ENCODE results near the gene THTPA. TPM values are rescaled to one million over a fixed set of nuclear protein-coding genes. Genes with fewer than 3 reads are reported as not detected.

The THTPA gene
- polyA plus RNA-seq, result 10 to 100 TPM in 3 of 4 donors, 1 to 10 TPM in 1; 9.7 to 26.7 (median 15.5) TPM
- long read RNA-seq, donor 1, result 0 reads
- long read RNA-seq, donor 2, partial matches to known transcripts, result 0 of 3 reads
- long read RNA-seq, donor 2, other reads (novel, unspliced or antisense), result 0 of 3 reads
- long read RNA-seq, donor 3, partial matches to known transcripts, result 0 of 7 reads
- long read RNA-seq, donor 3, other reads (novel, unspliced or antisense), result 0 of 7 reads
- long read RNA-seq, donor 4, result 0 reads
- long read RNA-seq, donor 5, partial matches to known transcripts, result 0 of 2 reads
- long read RNA-seq, donor 5, other reads (novel, unspliced or antisense), result 0 of 2 reads
- long read RNA-seq, donor 6, transcript THTPA-201 (2 exons, 2,860 nt), result major isoform, 8 of 9 reads
- long read RNA-seq, donor 6, partial matches to known transcripts, result 0 of 9 reads
- long read RNA-seq, donor 6, other reads (novel, unspliced or antisense), result 0 of 9 reads
- long read RNA-seq, donor 7, result 0 reads
- long read RNA-seq, donor 8, result 0 reads
- long read RNA-seq, donor 9, partial matches to known transcripts, result 0 of 2 reads
- long read RNA-seq, donor 9, other reads (novel, unspliced or antisense), result 0 of 2 reads
- long read RNA-seq, donor 10, partial matches to known transcripts, result 0 of 6 reads
- long read RNA-seq, donor 10, other reads (novel, unspliced or antisense), result 0 of 6 reads

- H3K4me1 ChIP-seq (ENCODE audit: control insufficient read depth in 3 of 3, insufficient read depth in 2 of 3, low read depth in 1 of 3, low read length in 2 of 3), result peaks cover 0 to 29% (median 9%) of the 10 kb centered on the region in 3 donors
- 0 to 1% (median 1%) methylated on average over 52 to 54 of the region's 54 CpGs for WGBS, 3 donors
- no peak for FAIRE-seq
These were observed at the start of gene THTPA for GRCh38 chr14:23555882-23556699. Gene THTPA, plus strand, starts transcription at chr14:23556271. Its CDS starts 487 bp downstream, at chr14:23556758.

GRCh38 chr14:23512156-23512555 lies 43.9 kb upstream of the THTPA start:
- 56 to 82% (median 81%) methylated on average over 10 to 13 of the region's 13 CpGs for WGBS, 3 donors
- Histone ChIP-seq H3K4me3 (ENCODE audit: low read depth in 1 of 3, low read length in 3 of 3) (no peak overlapping the region), H3K36me3 (ENCODE audit: control insufficient read depth in 3 of 3, insufficient read depth in 2 of 3, low read depth in 1 of 3, low read length in 3 of 3) (peaks cover 0 to 5% (median 0%) of the 10 kb centered on the region in 3 donors), H3K27me3 (ENCODE audit: control insufficient read depth in 3 of 3, insufficient read depth in 3 of 3, low read length in 3 of 3) (no peaks in the 10 kb centered on the region), H3K27ac (ENCODE audit: low read depth in 1 of 3, low read length in 2 of 3) (no peak overlapping the region), H3K4me1 (ENCODE audit: control insufficient read depth in 3 of 3, insufficient read depth in 2 of 3, low read depth in 1 of 3, low read length in 2 of 3) (no peaks in the 10 kb centered on the region), H3K9me3 (ENCODE audit: control insufficient read depth in 2 of 2, insufficient read depth in 1 of 2, low read depth in 1 of 2, low read length in 1 of 2) (no peaks in the 10 kb centered on the region)
- FAIRE-seq (no peak), DNase-seq (no peak)

More at GRCh38 chr14:23555882-23556699, at the start of gene THTPA:
- H3K4me3 ChIP-seq (ENCODE audit: low read depth in 1 of 3, low read length in 3 of 3), result peak within 1 kb of the TSS; percentile 64 to 95 (median 81)
- peaks cover 0 to 28% (median 0%) of the 10 kb centered on the region in 3 donors for H3K36me3 ChIP-seq (ENCODE audit: control insufficient read depth in 3 of 3, insufficient read depth in 2 of 3, low read depth in 1 of 3, low read length in 3 of 3)
- peaks cover 0 to under 1% (median 0%) of the 10 kb centered on the region in 3 donors for H3K27me3 ChIP-seq (ENCODE audit: control insufficient read depth in 3 of 3, insufficient read depth in 3 of 3, low read length in 3 of 3)
- H3K27ac ChIP-seq (ENCODE audit: low read depth in 1 of 3, low read length in 2 of 3), result peak within 1 kb of the TSS; percentile 79 to 91 (median 89)
- DNase-seq, result peak; percentile 94 to 98
- no peaks in the 10 kb centered on the region for H3K9me3 ChIP-seq (ENCODE audit: control insufficient read depth in 2 of 2, insufficient read depth in 1 of 2, low read depth in 1 of 2, low read length in 1 of 2)

GRCh38 chr14:23513005-23513817 lies 42.9 kb upstream of the THTPA start:
- Histone ChIP-seq H3K36me3 (ENCODE audit: control insufficient read depth in 3 of 3, insufficient read depth in 2 of 3, low read depth in 1 of 3, low read length in 3 of 3) (peaks cover 0 to 5% (median 0%) of the 10 kb centered on the region in 3 donors), H3K4me3 (ENCODE audit: low read depth in 1 of 3, low read length in 3 of 3) (no peak overlapping the region), H3K9me3 (ENCODE audit: control insufficient read depth in 2 of 2, insufficient read depth in 1 of 2, low read depth in 1 of 2, low read length in 1 of 2) (no peaks in the 10 kb centered on the region), H3K4me1 (ENCODE audit: control insufficient read depth in 3 of 3, insufficient read depth in 2 of 3, low read depth in 1 of 3, low read length in 2 of 3) (no peaks in the 10 kb centered on the region), H3K27ac (ENCODE audit: low read depth in 1 of 3, low read length in 2 of 3) (no peak overlapping the region), H3K27me3 (ENCODE audit: control insufficient read depth in 3 of 3, insufficient read depth in 3 of 3, low read length in 3 of 3) (no peaks in the 10 kb centered on the region)
- FAIRE-seq (no peak), DNase-seq (no peak)
- 84 to 87% (median 86%) methylated on average over 21 to 25 of the region's 25 CpGs for WGBS, 3 donors

- H3K27ac ChIP-seq (ENCODE audit: low read depth in 1 of 3, low read length in 2 of 3), result no peak overlapping the region
- FAIRE-seq (no peak), DNase-seq (no peak)
- no peaks in the 10 kb centered on the region for H3K9me3 ChIP-seq (ENCODE audit: control insufficient read depth in 2 of 2, insufficient read depth in 1 of 2, low read depth in 1 of 2, low read length in 1 of 2)
- H3K27me3 ChIP-seq (ENCODE audit: control insufficient read depth in 3 of 3, insufficient read depth in 3 of 3, low read length in 3 of 3), result no peaks in the 10 kb centered on the region
- 87 to 90% (median 89%) methylated on average over 8 of the region's 8 CpGs for WGBS, 3 donors
- H3K36me3 ChIP-seq (ENCODE audit: control insufficient read depth in 3 of 3, insufficient read depth in 2 of 3, low read depth in 1 of 3, low read length in 3 of 3), result peaks cover 0 to 5% (median 0%) of the 10 kb centered on the region in 3 donors
- no peak overlapping the region for H3K4me3 ChIP-seq (ENCODE audit: low read depth in 1 of 3, low read length in 3 of 3)
- H3K4me1 ChIP-seq (ENCODE audit: control insufficient read depth in 3 of 3, insufficient read depth in 2 of 3, low read depth in 1 of 3, low read length in 2 of 3), result no peaks in the 10 kb centered on the region
These were observed 42.0 kb upstream of the THTPA start for GRCh38 chr14:23513818-23514643.

- Histone ChIP-seq H3K9me3 (ENCODE audit: control insufficient read depth in 2 of 2, insufficient read depth in 1 of 2, low read depth in 1 of 2, low read length in 1 of 2) (no peaks in the 10 kb centered on the region), H3K4me3 (ENCODE audit: low read depth in 1 of 3, low read length in 3 of 3) (no peak overlapping the region), H3K4me1 (ENCODE audit: control insufficient read depth in 3 of 3, insufficient read depth in 2 of 3, low read depth in 1 of 3, low read length in 2 of 3) (no peaks in the 10 kb centered on the region), H3K27me3 (ENCODE audit: control insufficient read depth in 3 of 3, insufficient read depth in 3 of 3, low read length in 3 of 3) (no peaks in the 10 kb centered on the region), H3K27ac (ENCODE audit: low read depth in 1 of 3, low read length in 2 of 3) (no peak overlapping the region), H3K36me3 (ENCODE audit: control insufficient read depth in 3 of 3, insufficient read depth in 2 of 3, low read depth in 1 of 3, low read length in 3 of 3) (peaks cover 0 to 5% (median 0%) of the 10 kb centered on the region in 3 donors)
- 62 to 85% (median 77%) methylated on average over 3 of the region's 3 CpGs for WGBS, 3 donors
- DNase-seq, result no peak
- FAIRE-seq, result no peak
These were observed 41.5 kb upstream of the THTPA start for GRCh38 chr14:23514644-23514957.

- H3K9me3 ChIP-seq (ENCODE audit: control insufficient read depth in 2 of 2, insufficient read depth in 1 of 2, low read depth in 1 of 2, low read length in 1 of 2), result no peaks in the 10 kb centered on the region
- H3K27ac ChIP-seq (ENCODE audit: low read depth in 1 of 3, low read length in 2 of 3), result no peak overlapping the region
- FAIRE-seq, result no peak
- no peak for DNase-seq
- H3K27me3 ChIP-seq (ENCODE audit: control insufficient read depth in 3 of 3, insufficient read depth in 3 of 3, low read length in 3 of 3), result no peaks in the 10 kb centered on the region
- H3K36me3 ChIP-seq (ENCODE audit: control insufficient read depth in 3 of 3, insufficient read depth in 2 of 3, low read depth in 1 of 3, low read length in 3 of 3), result peaks cover 0 to 16% (median 0%) of the 10 kb centered on the region in 3 donors
- H3K4me3 ChIP-seq (ENCODE audit: low read depth in 1 of 3, low read length in 3 of 3), result no peak overlapping the region
- WGBS, 3 donors, result 76 to 85% (median 77%) methylated on average over 6 of the region's 6 CpGs
- no peaks in the 10 kb centered on the region for H3K4me1 ChIP-seq (ENCODE audit: control insufficient read depth in 3 of 3, insufficient read depth in 2 of 3, low read depth in 1 of 3, low read length in 2 of 3)
These were observed 38.3 kb upstream of the THTPA start for GRCh38 chr14:23517650-23518326.

GRCh38 chr14:23518709-23519108 lies 37.4 kb upstream of the THTPA start:
- no peaks in the 10 kb centered on the region for H3K4me1 ChIP-seq (ENCODE audit: control insufficient read depth in 3 of 3, insufficient read depth in 2 of 3, low read depth in 1 of 3, low read length in 2 of 3)
- H3K36me3 ChIP-seq (ENCODE audit: control insufficient read depth in 3 of 3, insufficient read depth in 2 of 3, low read depth in 1 of 3, low read length in 3 of 3), result peaks cover 0 to 22% (median 0%) of the 10 kb centered on the region in 3 donors
- no peak for DNase-seq
- no peaks in the 10 kb centered on the region for H3K27me3 ChIP-seq (ENCODE audit: control insufficient read depth in 3 of 3, insufficient read depth in 3 of 3, low read length in 3 of 3)
- no peak overlapping the region for H3K27ac ChIP-seq (ENCODE audit: low read depth in 1 of 3, low read length in 2 of 3)
- no peak overlapping the region for H3K4me3 ChIP-seq (ENCODE audit: low read depth in 1 of 3, low read length in 3 of 3)
- FAIRE-seq, result no peak
- H3K9me3 ChIP-seq (ENCODE audit: control insufficient read depth in 2 of 2, insufficient read depth in 1 of 2, low read depth in 1 of 2, low read length in 1 of 2), result no peaks in the 10 kb centered on the region
- 83 to 93% (median 84%) methylated on average over 4 of the region's 4 CpGs for WGBS, 3 donors

Measured in small intestine (tissue), 16 donors.